Fibroblast of lung (primary cell): Measurements from ENCODE around the gene CHURC1. TPM values are rescaled to one million over a fixed set of nuclear protein-coding genes. Genes with fewer than 3 reads are reported as not detected.

Experiments used
- DNase-seq, 2 donors: peaks; one replicate each; pipeline versions ENCODE4 v3.0.0 to v3.0.0-alpha.2; 2010; ENCODE audit warnings: low read depth in 2 of 2
- H2AFZ ChIP-seq: 2 replicates; pipeline ENCODE4 v1.5.1; 2012; ENCODE audit warnings: low read length, control low read depth, inconsistent platforms
- H3K27ac ChIP-seq: 2 replicates; pipeline ENCODE4 v1.5.1; 2011; ENCODE audit warnings: low read length, control low read depth; ENCODE audit not compliant: insufficient read depth
- H3K27me3 ChIP-seq: 2 replicates; pipeline ENCODE4 v1.5.1; 2011; ENCODE audit warnings: mild to moderate bottlenecking, low read length; ENCODE audit not compliant: control insufficient read depth, insufficient read depth
- H3K36me3 ChIP-seq: 2 replicates; pipeline ENCODE4 v1.5.1; 2011; ENCODE audit warnings: low read length; ENCODE audit not compliant: control insufficient read depth, insufficient read depth
- H3K4me1 ChIP-seq: 2 replicates; pipeline ENCODE4 v1.5.1; 2011; ENCODE audit warnings: low read length; ENCODE audit not compliant: control insufficient read depth, insufficient read depth; ENCODE audit errors: extremely low read depth
- H3K4me2 ChIP-seq: 2 replicates; pipeline ENCODE4 v1.5.1; 2011; ENCODE audit warnings: low read length, control low read depth; ENCODE audit not compliant: insufficient read depth; ENCODE audit errors: extremely low read depth
- H3K4me3 ChIP-seq, 4 experiments: fragments of 200-600 bp in 1 of 4; sonication (generic) in 1 of 4; replicated peaks in 1 of 4; 2 replicates each; pipeline ENCODE4 v1.5.1; 2011 to 2016; ENCODE audit warnings: low read length in 4 of 4, low read depth in 3 of 4, mild to moderate bottlenecking in 3 of 4, control low read depth in 2 of 4, inconsistent platforms in 1 of 4, mixed read lengths in 1 of 4; ENCODE audit not compliant: insufficient read depth in 1 of 4; ENCODE audit errors: control extremely low read depth in 1 of 4
- H3K79me2 ChIP-seq: 2 replicates; pipeline ENCODE4 v1.5.1; 2012; ENCODE audit warnings: mild to moderate bottlenecking, low read length, inconsistent platforms; ENCODE audit not compliant: control insufficient read depth, insufficient read depth
- H3K9ac ChIP-seq: 2 replicates; pipeline ENCODE4 v1.5.1; 2011; ENCODE audit warnings: mild to moderate bottlenecking, low read length, control low read depth; ENCODE audit not compliant: insufficient read depth
- H3K9me3 ChIP-seq: 2 replicates; pipeline ENCODE4 v1.5.1; 2012; ENCODE audit warnings: low read depth, low read length; ENCODE audit not compliant: control insufficient read depth, insufficient read depth
- H4K20me1 ChIP-seq: 2 replicates; pipeline ENCODE4 v1.5.1; 2011; ENCODE audit warnings: low read length; ENCODE audit not compliant: control insufficient read depth, insufficient read depth; ENCODE audit errors: extremely low read depth
- CTCF ChIP-seq, 2 donors: IDR thresholded peaks in 1 of 2; conservative IDR thresholded peaks in 1 of 2; 1 replicate in 1 of 2; 2 replicates in 1 of 2; pipeline ENCODE4 v1.5.1; 2011 to 2012; ENCODE audit warnings: low read length in 2 of 2, control low read depth in 1 of 2, inconsistent platforms in 1 of 2, low read depth in 1 of 2, mild to moderate bottlenecking in 1 of 2
- EZH2 ChIP-seq: IDR thresholded peaks from 2 replicates; pipeline ENCODE4 v1.5.1; 2012; ENCODE audit warnings: low read length, control low read depth, mild to moderate bottlenecking; ENCODE audit errors: missing control alignments
- polyA plus RNA-seq, 2 donors: library from polyadenylated mRNA; depleted of rRNA in 1 of 2; stranded (reverse) in 1 of 2; unstranded in 1 of 2; fragments of >200 nt; gene quantifications; 2 replicates each; pipeline ENCODE4 v1.2.1, GENCODE V29; 2011 to 2012; ENCODE audit warnings: missing spikeins in 1 of 2
- total RNA-seq: library from RNA; depleted of rRNA; stranded (reverse); fragments of >200 nt; gene quantifications from 2 replicates; pipeline ENCODE4 v1.2.1, GENCODE V29; 2014

Gene CHURC1
- total and polyA plus RNA-seq, 2 donors (not counting 1 experiment from before 2014, with no cell fraction given), result 38.6 to 89.5 TPM

GRCh38 chr14:64948612-64949210, 34.5 kb downstream of the CHURC1 start:
- H3K79me2 ChIP-seq, result no peaks in the 10 kb centered on the region
- no peaks in the 10 kb centered on the region for H3K4me1 ChIP-seq
- H4K20me1 ChIP-seq, result no peaks in the 10 kb centered on the region
- H3K4me2 ChIP-seq, result no peak overlapping the region
- H3K9me3 ChIP-seq, result no peaks in the 10 kb centered on the region
- H3K27ac ChIP-seq, result no peak overlapping the region
- TF ChIP-seq CTCF (conservative IDR thresholded peaks at IDR 0.05 in 1 of 2, IDR thresholded peaks at IDR 0.05 in 1 of 2; ENCODE audit: low read depth in 1 of 2, low read length in 2 of 2) (no peak), EZH2 (no peak)
- H3K4me3 ChIP-seq, result no peak overlapping the region
- H3K36me3 ChIP-seq, result no peaks in the 10 kb centered on the region
- H3K9ac ChIP-seq, result no peak overlapping the region
- no peaks in the 10 kb centered on the region for H3K27me3 ChIP-seq
- no peak overlapping the region for H2AFZ ChIP-seq
- DNase-seq, result no peak

- Histone ChIP-seq H3K9me3 (no peaks in the 10 kb centered on the region), H3K27ac (no peak overlapping the region), H3K9ac (no peak overlapping the region), H3K4me3 (no peak overlapping the region), H3K36me3 (no peaks in the 10 kb centered on the region), H3K79me2 (no peaks in the 10 kb centered on the region), H3K4me2 (no peak overlapping the region), H2AFZ (no peak overlapping the region), H3K27me3 (no peaks in the 10 kb centered on the region), H3K4me1 (no peaks in the 10 kb centered on the region), H4K20me1 (peaks cover 1% of the 10 kb centered on the region)
- no peak for DNase-seq
- TF ChIP-seq CTCF (conservative IDR thresholded peaks at IDR 0.05 in 1 of 2, IDR thresholded peaks at IDR 0.05 in 1 of 2; ENCODE audit: low read depth in 1 of 2, low read length in 2 of 2) (no peak), EZH2 (no peak)
Measured at GRCh38 chr14:64950889-64951288, 36.6 kb downstream of the CHURC1 start.

- Histone ChIP-seq H3K9ac (no peak overlapping the region), H3K4me1 (no peaks in the 10 kb centered on the region), H3K9me3 (no peaks in the 10 kb centered on the region), H3K36me3 (no peaks in the 10 kb centered on the region), H4K20me1 (peaks cover 1% of the 10 kb centered on the region), H3K79me2 (no peaks in the 10 kb centered on the region), H3K27ac (no peak overlapping the region), H3K4me3 (no peak overlapping the region), H2AFZ (no peak overlapping the region), H3K27me3 (no peaks in the 10 kb centered on the region), H3K4me2 (no peak overlapping the region)
- DNase-seq, result no peak
- TF ChIP-seq EZH2 (no peak), CTCF (conservative IDR thresholded peaks at IDR 0.05 in 1 of 2, IDR thresholded peaks at IDR 0.05 in 1 of 2; ENCODE audit: low read depth in 1 of 2, low read length in 2 of 2) (no peak)
Measured at GRCh38 chr14:64951291-64951690, 37.0 kb downstream of the CHURC1 start.
